Keratinocyte (primary cell): ENCODE measurements around the gene KDM1B.

Experiments used
- EZH2 ChIP-seq: IDR thresholded peaks from one replicate; pipeline ENCODE4 v1.6.1; 2012; ENCODE audit warnings: inconsistent platforms, mild to moderate bottlenecking, low read length, moderate library complexity
- TF ChIP-seq, protein P1 (sequence below), 3 experiments: IDR thresholded peaks in 1 of 3; conservative IDR thresholded peaks in 1 of 3; optimal IDR thresholded peaks in 1 of 3; 2 replicates in 2 of 3; 3 replicates in 1 of 3; pipeline versions ENCODE3 to v1.5.1; 2011; ENCODE audit warnings: low read length in 3 of 3, mild to moderate bottlenecking in 3 of 3, moderate library complexity in 2 of 3, control low read depth in 1 of 3, inconsistent platforms in 1 of 3; ENCODE audit not compliant: insufficient read depth in 2 of 3; ENCODE audit errors: extremely low read depth in 1 of 3

GRCh38 chr6:18147160-18147559, 8.1 kb upstream of the KDM1B start:
- TF ChIP-seq, protein P1, sequence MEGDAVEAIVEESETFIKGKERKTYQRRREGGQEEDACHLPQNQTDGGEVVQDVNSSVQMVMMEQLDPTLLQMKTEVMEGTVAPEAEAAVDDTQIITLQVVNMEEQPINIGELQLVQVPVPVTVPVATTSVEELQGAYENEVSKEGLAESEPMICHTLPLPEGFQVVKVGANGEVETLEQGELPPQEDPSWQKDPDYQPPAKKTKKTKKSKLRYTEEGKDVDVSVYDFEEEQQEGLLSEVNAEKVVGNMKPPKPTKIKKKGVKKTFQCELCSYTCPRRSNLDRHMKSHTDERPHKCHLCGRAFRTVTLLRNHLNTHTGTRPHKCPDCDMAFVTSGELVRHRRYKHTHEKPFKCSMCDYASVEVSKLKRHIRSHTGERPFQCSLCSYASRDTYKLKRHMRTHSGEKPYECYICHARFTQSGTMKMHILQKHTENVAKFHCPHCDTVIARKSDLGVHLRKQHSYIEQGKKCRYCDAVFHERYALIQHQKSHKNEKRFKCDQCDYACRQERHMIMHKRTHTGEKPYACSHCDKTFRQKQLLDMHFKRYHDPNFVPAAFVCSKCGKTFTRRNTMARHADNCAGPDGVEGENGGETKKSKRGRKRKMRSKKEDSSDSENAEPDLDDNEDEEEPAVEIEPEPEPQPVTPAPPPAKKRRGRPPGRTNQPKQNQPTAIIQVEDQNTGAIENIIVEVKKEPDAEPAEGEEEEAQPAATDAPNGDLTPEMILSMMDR (optimal IDR thresholded peaks at IDR 0.05 in 1 of 3, IDR thresholded peaks at IDR 0.05 in 1 of 3, conservative IDR thresholded peaks at IDR 0.05 in 1 of 3; ENCODE audit: extremely low read depth in 1 of 3, insufficient read depth in 2 of 3, low read length in 3 of 3), result no peak
- no peak for TF ChIP-seq EZH2
